Inferior parietal cortex (tissue), 1 donor: Measurements from ENCODE around the gene STX10.
A peak's percentile ranks its signal among the peaks of the same experiment; 100 is the strongest.
"Not testable (repeated sequence)": the region's sequence is repeated elsewhere in the genome, so short reads cannot be mapped to it uniquely, and the experiment has no call there.

Source experiments
- DNase-seq: peaks from one replicate; pipeline ENCODE4 v3.0.0-alpha.2; 2016; ENCODE audit errors: extremely low spot score

Gene STX10

DNA sequence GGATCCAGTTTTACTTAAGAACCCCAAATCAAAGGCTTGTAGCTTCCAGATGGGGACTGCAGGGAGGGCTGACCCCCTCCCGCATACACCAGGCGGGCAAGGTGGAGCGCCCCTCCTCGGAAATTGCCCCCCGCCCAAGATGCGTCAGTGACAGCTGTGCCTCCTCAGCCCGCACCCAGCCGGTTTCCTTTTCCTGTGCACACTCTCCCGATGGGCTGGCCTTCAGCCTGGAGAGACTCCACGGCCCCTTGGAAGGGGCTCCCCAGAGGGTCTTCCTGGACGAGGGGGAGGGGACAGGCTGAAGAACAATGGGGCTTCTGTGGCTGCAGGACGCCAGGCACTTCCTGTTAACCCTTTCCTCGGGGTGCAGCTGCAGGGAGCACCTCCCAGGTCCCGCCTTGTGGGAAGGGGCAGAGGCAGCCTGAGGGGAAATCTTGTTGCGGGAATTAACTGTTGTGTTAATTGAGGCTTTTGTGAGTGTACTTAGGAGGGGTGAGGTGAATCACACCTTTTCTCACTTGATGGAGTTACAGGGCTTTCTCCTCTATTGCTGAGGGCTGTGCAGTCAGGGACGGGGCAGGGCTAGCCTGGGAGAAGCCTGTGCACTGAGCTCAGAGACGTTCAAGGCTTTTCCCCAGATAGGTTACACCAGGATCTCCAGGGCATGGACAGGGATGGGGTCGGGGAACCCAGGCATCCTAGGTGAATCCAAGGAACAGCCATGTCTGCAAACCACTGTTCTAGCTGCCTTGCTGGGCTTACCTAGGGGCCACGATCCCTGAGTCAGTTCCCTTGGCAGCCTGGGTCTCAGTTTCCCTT is 14.4 kb upstream of the STX10 start:
- no peak for DNase-seq

DNA sequence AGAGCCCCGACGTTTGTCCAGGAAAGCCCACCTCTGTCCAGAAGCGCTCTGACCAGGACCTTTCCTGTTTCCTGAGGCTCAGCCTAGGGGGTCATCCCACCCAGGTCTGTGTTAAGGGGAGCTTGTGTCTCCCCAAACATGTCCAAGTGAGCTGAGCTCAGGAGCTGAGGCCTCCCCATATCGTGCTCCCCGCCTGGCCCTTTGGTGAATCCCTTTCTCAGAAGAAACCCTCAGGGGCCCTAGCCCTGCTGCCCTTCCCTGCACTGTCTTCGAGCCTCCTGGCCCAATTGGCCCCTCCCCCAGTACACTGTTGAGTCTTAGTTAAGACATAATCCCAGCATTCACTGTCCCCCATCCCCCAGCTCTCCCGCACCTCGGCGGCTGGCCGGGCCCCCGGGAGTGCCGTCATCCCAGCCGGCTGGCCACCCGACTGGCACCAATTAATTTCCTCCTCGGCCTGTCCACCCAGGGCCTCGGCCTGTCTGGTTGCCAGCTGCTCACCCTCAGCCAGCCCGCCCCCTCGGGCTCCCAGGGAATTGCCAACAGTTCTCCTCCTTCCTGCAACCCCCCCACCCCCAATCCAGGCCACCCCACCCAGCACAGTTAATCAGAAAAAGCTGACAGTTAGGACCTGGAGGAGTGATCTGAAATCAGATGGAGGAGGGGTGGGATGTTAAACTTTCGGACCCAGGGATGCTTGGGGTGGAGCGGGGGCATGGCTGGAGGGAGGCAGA is 13.6 kb upstream of the STX10 start:
- no peak for DNase-seq

DNA sequence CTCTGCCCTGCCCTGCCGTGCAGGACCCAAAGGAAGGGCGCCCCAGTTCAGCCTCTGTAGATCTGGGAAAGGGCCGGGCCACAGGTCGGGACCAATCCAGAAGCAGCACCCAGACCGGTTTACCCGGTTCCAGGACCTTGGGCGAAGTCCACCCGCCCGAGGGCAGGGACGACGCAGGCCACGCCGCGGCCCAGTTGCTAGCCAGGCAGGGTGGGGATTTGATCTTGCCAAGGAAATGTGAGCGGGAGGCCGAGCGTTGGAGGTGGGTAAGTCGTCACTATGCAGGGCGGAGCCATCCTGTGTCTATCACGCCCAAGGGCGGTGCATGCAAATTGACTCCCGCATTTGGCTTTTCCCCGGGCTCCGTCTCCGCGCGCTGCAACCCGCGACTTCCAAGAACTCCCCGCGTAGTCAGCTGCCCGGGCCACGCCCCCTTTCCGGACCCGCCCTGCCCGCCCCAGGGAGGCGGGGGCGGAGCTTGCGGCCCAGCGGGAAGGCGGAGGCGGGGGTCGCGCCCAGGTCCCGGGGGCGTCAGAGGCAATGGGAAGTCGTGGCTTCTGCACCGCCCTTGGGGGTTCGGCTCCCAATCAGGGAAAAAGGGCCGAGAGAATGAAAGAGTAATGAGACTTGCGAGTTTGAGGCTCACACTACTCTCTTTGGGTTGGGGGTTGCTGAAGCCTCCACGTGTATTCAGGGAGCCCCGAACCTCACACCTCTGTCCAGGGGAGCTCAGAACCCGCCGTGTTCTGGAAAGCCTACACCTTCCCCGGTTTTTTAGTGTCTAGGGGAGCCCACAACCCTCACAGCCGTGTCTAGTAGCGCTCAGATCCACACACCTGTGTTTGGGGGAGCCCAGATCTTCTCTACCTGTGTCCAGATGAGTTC is 12.8 kb upstream of the STX10 start:
- peak; percentile 89 for DNase-seq

DNA sequence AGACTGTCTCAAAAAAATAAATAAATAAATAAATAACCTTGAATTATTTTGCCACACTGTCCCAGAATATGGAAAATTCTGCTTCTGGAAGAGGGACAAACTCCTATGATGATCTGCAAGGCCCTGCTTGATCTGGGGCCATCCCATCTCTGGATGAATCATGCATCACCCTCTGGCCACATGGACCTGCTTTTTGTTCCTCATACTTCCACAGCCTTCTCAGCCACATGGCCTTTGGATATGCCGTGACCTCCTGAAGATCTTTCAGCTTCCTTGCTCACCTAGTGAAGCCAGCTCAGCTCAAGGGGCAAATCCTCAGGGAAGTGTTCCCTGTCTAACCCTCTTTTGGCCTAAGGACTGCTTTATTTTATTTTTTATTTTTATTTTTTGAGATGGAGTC is 10.4 kb upstream of the STX10 start:
- DNase-seq = no peak

DNA sequence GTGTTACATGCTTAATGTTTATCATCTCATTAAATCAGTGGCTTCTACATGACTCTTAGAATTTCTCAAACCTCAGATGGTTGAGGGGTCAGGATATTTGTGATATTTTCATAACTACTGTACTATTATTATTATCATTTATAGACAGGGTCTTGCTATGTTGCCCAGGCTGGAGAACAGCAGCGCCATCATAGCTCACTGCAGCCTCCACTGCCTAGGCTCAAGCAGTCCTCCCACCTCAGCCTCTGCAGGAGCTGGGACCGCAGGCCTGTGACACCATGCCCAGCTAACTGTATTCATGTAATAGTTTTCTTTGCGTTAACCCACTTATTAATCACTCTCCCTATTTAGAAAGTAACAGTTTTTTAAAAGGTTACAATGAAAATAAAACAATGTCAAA is 9.5 kb upstream of the STX10 start:
- no peak for DNase-seq

DNA sequence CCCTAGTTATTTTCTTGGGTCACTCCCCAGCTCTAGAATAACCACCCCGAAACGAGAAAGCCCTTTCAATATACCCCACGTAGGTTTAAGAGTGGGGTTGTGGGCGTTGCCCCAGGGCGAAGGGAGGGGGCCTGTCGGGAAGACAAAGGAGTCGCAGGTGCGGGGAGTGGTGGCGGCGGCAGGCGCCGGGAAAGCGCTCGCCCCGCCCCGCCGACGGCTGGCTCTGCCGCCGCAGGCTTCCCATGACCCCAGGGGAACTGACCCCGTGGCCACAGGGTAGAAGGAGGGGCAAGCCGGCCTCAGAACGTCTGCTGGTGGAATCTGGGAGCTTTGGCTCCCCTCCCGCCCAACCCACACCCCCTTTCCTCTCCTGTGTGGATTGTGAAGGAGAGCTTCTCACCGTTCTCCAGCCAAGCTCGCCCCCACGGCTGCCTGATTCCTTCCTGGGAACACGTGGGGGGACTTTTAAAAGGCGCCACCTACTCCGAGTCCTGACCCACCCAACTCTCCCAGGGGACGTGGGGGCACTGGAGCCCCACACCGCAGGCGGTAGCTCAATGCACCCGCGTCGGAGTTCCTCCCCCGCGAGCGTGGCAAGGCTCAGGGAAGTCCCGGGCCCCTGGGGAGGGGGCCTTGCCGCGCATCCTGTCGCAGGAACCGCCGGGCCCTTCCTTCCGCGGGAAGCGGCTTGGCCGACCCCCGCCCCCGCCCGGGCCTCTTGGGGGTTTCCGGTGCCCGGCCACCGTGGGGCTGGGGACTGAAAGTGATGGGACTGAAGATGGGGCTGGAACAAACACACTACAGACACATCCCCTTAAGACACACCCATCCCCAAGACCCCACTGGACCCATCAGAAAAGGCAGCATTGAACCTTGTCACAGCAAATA is 5.5 kb upstream of the STX10 start:
- DNase-seq = no peak

DNA sequence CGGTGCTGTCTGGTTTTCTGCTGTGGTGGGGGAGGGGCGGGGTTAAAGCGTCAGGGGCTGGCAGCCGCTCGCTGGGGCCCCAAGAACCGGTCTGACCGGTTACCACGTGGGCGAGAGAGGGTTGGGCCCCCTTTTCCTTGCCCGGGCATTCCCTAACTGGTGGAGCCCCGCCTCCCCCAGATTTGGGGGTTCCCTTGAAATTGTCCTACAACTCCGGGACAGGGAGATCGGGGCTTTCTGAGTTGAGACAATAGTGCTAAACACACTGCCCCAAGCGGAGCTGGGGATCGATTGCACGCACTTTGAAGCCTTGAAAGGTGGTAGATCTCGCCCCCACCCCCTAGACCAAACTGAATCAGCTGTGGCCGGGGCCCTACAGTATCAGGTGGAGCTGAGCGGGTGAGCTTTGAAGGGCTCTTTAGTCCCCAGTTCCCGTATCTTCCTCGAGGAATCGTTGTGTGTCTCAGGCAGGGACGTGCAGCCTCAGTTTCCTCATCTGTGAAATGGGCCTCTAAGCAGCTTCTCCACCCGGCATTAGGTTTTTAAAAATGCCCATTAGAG is 4.8 kb upstream of the STX10 start:
- no peak for DNase-seq

DNA sequence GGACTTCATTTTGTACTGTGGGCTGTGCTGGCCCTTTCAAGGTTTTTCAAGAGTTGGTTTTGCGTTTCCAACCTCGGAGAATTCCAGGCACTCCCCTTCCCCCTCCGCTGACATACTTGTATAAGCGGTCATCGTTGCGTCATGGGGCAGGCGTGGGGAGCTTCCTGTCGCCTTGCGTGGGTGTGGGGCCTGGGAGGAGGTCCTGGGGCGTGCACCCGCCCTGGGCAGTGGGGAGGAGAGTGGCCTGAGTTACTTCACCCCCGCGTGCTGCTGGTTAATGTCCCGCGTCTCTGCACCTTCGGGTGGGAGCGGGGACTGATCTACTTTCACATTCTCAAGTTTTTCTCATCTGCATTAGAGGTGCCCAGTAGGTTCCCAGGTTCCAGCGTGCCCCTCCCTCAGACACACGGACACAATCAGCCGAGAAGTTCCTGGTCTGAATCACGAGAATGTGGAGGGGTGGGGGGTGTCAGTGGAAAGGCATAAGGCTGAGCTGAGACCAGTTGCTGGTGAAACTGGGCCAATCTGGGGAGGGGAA is 4.1 kb upstream of the STX10 start:
- no peak for DNase-seq

DNA sequence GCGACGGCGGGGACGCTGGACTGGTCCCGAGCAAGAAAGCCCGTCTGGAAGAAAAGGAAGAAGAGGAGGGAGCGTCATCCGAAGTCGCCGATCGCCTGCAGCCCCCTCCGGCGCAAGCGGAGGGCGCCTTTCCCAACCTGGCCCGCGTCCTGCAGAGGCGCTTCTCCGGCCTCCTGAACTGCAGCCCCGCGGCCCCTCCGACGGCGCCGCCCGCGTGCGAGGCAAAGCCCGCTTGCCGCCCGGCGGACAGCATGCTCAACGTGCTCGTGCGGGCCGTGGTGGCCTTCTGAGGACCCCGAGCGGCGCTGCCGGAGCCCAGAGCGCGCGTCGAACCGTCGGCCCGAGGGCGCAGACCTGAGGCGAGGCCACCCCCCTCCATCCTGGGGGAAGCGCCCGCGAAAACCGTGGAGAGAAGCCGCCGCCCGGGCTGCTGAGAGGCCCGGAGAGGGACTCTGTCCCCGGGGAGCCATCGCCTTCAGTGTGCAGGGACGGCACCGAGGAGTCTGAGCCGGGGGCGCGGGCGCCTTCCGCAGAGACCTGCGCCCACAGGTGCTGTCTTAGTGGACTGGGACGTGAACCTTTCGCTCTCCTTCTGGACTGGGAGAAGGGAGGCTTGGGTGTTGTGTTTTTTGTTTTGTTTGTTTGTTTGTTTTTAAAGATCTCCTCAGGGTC is 3.5 kb upstream of the STX10 start:
- no peak for DNase-seq

DNA sequence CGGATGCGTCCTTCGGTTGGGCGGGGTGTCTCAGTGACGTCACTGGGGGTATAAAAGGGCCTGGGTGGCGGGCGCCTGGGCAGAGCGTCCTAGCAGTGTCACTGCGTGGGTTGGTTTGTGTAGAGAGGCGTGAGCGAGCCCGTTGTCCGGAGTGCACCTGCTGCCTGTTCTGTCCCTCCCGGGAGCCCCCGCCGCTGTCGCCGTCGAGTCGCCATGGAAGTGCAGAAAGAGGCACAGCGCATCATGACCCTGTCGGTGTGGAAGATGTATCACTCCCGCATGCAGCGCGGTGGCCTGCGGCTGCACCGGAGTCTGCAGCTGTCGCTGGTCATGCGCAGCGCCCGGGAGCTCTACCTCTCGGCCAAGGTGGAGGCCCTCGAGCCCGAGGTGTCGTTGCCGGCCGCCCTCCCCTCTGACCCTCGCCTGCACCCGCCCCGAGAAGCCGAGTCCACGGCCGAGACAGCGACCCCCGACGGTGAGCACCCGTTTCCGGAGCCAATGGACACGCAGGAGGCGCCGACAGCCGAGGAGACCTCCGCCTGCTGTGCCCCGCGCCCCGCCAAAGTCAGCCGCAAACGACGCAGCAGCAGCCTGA is 2.9 kb upstream of the STX10 start:
- peak; percentile 97 for DNase-seq

DNA sequence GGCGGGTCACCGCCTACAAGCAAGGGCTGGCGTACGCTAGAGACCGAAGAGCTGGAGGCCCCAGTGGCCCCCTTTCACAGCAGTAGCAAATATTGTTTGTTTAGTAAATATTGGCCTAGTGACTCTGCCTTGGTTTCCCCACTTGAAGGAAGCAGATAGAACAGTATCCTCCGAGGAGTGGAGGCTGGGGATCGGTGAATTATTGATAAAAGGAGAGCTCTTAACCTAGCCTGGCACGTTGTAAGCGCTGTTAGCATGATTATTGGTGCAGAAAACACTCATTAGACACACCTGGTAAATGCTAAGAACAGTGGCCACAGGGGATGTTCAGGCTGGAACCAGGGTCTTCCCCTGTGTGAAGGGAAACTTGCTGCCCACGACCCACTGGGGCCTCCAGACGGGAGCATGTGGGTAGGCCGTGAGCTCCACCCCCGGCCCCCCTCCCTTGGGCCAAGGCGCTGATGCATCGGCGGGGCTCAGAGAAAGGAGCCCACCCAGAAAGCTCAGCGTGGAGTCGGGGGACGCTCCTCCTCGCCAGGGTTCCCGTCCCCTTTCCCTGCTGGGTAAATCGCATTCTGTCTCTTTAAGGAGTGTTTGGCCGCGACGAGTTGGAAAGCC is 2.3 kb upstream of the STX10 start:
- DNase-seq = peak; percentile 50

DNA sequence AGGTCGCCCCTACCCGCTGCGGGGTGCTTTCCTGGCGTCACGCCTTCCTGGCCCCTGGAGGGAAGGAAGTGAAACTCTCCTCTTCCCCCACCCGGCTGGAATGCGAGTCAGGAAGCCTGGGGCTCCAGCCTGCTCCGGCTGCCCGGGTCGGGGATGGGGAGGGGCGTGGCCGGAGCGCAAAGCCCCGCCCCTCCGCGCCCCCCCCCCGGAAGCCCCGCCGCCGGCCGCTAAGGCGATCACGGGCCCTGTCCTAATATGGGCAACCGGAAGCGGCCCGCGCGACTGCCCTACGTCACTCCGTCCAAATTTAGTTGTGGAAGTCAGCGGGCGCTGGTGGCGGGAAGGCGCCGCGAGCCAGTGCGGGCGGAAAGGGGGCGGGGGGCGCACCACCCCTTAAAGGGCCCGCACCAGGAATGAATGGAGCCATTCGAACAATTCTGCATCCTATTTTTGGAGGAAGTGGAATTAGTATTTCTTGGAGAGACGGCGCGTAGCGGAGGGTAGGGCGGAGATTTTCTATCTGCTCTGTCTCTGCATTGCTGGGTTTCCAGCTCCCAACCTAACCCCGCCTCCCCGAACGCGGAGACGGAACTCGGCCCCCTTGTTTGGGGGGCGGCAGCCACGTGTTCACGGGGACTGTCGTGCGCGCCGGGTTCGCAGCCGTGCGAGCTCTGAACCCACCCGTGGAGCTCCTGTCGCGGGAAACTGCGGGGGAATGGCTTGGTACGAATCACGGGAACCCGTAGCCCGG is 1.6 kb upstream of the STX10 start:
- peak; percentile 97 for DNase-seq

DNA sequence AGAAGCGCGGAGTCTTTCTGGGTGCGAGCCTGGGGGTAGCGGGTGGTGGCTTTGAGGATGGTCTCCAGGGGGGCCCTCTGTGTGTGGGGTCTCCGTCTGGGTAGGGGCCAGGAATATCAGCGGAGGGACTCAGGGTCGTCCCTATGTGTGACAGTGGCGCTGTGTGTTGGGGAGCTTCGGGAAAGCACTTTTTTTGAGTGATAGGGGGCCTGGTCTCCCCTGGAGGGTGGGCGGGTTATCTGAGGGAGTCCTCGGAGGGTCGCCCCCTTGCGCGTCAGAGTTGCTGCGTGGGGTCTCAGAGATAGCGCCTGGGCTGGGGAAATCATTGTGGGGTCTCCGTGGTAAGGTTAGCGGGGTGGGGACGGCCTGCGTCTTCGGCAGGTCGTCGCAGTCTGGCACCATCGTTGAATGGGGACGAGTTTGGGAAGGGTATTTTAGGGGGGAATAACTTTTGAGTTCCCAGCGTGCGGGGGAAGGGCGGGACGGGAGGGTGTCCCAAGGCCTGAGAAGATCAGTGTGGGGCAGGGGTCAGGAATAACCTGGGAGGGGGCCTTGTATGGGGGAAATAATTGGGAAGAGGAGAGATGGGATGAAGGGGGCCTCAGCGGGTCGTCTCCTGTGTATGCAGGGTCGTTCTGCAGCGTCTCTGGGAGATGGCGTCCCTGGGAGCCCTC is 893 bp upstream of the STX10 start:
- DNase-seq = no peak

DNA sequence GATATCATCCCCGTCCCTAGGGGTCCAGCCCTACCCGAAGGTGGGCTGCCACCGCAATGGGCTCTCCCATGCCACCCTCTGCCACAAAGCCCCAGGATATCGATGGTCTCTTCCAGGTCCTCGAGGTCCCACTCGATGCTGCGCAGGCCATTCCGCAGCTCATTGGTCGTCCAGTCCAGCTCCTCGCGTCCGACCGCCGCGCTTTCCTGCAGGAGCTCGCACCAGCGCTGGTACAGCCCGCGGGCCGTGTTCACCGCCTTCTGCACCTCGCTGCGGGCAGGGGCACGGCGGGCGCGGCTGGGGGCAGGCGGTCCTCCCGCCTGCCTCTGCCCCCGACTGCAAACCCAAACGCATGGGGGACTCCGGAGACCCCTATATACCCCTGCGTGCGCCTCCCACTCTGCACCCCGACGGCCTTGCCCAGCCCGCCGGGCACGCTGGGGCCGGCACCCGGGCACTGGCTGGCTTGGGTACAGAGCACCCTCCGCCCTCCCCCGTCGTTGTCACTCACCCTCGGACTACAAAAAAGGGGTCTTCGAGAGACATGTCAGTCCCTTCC is 468 bp downstream of the STX10 start:
- no peak for DNase-seq

DNA sequence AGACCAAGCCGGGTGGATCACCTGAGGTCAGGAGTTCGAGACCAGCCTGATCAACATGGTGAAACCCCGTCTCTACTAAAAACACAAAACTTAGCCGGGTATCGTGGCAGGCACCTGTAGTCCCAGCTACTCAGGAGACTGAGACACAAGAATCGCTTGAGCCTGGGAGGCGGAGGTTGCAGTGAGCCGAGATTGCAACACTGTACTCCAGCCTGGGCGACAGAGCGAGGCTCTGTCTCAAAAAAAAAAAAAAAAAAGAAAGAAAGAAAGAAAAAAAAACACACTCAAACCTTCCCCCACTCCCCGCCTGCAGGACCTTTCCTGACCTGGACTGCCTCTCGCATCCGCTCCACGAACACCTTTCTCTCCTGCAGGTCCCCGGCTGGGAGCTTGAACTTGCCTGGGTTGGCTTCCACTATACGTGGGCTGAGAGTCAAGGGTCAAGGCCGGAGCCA is 975 bp downstream of the STX10 start:
- not testable (repeated sequence) for DNase-seq

DNA sequence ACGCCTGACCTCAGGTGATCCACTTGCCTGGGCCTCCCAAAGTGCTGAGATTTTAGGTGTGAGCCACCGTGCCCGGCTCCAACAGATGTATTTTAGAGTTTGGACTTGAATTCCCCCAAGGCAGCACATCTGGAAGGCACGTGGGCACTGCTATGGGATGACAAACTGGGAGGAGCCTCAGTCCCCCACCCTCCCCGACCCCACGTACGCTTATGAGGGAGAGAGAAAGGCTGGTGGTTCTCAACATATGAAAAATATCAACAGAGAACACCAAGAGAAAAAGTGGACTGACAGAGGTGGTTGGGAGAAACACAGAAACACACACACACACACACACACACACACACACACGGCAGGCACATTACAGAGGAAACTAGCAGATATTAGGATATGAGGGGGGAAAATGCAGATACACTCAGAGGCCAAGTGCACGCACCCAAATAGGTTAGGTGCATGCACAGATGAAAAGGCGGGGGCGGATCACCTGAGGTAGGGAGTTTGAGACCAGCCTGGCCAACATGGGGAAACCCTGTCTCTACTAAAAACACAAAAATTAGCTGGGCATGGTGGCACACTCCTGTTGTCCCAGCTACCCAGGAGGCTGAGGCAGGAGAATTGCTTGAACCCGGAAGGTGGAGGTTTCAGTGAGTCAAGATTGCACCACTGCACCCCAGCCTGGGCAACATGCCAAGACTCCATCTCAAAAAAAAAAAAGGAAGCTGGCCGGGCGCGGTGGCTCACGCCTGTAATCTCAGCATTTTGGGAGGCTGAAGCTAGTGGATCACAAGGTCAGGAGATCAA is 3.2 kb downstream of the STX10 start:
- DNase-seq = no peak
